Myocyte (in vitro differentiated cells): ENCODE measurements around the gene DNAJB13. TPM values are rescaled to one million over a fixed set of nuclear protein-coding genes. Genes with fewer than 3 reads are reported as not detected.

ENCODE experiments used
- DNase-seq: peaks from one replicate; pipeline ENCODE4 v3.0.0-alpha.2; 2012; ENCODE audit warnings: low read depth
- total RNA-seq: library from RNA; depleted of rRNA; stranded (reverse); fragments of >200 nt; gene quantifications from 2 replicates; pipeline ENCODE4 v1.2.3, GENCODE V29; 2014

DNAJB13 gene
- total RNA-seq, 1 donor from 2014 or later, result 0.83 TPM

DNA sequence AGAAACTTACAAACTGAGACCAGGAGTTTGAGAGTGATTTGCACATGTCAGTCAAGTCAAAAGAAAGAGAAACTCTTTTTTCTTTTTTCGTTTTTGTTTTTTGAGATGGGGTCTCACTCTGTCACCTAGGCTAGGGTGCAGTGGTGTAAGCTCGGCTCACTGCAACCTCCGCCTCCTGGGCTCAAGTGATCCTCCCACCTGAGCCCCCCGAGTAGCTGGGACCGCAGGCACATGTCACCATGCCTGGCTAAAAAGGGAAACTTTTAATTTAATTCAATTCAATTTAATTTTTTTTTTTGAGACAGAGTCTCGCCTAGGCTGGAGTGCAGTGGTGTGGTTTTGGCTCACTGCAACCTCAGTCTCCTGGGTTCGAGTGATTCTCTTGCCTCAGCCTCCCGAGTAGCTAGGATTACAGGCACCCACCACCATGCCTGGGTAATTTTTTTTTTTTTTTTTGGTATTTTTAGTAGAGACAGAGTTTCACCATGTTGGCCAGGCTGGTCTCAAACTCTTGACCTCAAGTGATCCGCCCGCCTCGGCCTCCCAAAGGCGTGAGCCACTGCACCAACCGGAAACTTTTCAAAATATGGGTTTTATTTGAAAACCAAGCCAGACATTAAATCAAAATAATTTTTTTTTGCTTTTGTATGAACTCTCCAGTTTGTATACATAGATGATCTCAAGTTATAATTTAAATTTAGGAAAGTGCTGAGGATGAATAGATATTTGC, 48.2 kb downstream of the DNAJB13 start:
- no peak for DNase-seq

GRCh38 chr11:73999581-74000306, 48.9 kb downstream of the DNAJB13 start:
- no peak for DNase-seq

DNA sequence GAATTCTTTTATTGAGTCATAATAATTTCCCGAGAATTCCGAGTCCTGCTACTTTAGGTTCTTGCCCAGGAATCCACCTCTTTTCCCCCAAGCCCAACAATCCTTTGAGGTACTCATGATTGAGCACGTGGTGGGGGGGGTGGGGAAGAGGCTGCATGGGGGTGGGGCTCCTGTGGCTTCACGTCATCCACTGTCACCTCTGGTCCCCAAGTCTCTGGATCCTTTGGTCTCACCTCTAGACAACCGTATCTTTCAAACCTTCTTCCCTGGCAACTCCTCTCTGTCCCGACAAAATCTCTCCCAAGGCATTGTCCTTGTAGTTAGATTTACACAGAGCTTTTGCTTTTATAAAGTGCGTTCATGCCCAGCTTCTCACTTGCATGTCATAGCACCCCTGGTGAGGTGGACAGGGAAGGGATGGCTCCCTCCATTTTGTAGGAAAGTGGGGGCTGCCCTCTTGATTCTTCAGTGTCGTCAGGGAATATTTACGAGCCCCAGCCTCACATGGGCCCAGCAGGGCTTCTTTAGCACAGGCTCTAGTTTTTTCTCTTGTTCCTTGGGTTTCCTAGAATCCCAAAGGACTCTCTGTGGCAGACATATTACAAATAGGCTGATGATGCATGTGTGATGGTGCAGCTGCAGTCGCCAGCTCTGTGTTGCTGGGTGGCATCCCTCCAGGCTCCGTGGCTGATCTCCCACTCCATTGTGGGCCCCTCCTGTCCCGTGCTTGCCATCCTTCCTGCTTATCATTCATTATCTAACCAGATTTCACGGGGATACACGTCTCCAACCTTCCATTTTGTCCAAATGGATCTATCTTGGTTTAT, 49.7 kb downstream of the DNAJB13 start:
- DNase-seq, result no peak

GRCh38 chr11:74001822-74002286, 51.0 kb downstream of the DNAJB13 start:
- no peak for DNase-seq

DNA sequence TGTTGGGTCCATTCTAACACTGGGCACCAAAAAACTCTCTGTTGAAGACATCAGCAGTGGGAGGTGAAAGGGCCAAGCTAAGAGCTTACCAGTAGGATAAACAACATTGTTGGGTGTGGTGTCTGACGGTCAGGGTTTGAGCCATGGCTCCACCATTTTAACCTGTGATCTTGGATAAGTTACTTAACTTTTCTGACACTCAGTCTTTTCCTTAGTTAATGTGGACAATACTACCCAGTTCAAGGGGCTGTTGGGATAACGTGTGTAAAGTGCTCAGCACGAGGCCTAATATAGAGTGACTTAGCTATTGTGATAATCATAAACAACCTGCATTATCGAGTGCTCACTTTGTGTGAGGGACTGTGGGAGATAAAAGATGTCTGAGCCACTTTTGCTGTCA, 52.0 kb downstream of the DNAJB13 start:
- no peak for DNase-seq

DNA sequence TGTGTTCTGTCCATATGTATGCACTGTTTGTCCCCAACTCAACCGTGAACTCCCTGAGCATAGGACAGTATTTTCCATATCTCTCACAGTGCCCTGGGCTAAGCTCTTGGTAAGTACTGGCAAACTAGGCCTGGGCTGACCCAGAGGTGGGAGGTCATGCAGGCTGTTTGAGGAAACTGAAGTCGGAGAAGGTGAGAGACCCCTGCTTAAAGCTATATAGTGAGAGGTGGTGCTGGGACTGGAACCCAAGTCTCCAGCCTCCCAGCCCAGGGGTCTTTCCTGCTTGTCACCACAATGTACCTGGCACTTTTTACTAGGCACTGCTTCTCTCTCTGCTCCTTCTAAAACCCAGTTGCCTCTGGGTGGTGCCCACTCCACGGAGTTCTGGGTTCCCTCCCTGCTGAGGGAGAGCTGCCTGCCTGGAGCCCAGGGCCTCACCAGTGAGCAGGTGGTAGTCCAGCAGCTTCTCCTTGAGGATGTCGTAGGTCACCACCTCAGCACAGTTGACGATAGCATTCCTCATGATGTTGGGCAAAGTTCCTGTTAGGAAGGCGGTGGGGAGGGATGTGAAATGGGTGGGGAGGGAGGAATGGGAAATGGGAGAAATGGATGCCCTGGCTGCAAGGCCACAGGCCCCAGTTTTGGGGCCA, 53.3 kb downstream of the DNAJB13 start:
- no peak for DNase-seq

GRCh38 chr11:74004759-74005615, 54.2 kb downstream of the DNAJB13 start:
- no peak for DNase-seq

DNA sequence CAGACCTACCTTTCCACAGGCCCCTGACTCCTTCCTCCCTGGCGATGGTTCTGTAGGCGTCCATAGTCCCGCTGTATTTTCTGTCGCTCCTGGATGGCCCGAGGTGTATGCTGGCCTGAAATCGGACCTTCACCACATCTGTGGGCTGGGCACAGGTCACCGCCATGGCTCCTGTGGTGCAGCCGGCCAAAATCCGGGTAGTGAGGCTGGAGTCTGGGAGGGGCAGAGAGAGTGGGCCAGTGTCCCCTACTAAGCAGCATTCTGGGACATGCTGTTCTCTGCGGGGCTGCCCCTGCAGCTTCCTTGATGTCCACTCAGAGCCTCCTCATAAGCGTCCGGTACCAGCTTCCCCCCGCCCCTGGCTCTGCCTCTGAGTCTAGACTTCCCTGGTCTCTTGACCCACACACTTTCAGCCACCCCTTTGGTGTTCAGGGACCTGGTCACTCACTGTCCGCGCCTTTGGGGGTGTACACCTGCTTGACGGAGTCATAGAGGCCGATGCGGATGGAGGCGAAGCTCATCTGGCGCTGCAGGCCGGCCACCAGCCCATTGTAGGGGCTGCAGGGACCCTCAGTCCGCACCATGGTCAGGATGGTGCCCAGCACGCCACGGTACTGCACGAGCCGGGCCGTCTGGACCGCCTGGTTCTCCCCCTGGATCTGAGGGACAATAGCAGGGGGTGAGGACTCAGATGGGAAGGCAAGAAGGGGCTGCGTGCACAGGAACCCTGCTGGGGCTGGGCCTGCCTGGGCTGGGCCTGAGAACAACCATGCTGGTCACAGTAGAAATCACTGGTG, 55.1 kb downstream of the DNAJB13 start:
- DNase-seq, result no peak

DNA sequence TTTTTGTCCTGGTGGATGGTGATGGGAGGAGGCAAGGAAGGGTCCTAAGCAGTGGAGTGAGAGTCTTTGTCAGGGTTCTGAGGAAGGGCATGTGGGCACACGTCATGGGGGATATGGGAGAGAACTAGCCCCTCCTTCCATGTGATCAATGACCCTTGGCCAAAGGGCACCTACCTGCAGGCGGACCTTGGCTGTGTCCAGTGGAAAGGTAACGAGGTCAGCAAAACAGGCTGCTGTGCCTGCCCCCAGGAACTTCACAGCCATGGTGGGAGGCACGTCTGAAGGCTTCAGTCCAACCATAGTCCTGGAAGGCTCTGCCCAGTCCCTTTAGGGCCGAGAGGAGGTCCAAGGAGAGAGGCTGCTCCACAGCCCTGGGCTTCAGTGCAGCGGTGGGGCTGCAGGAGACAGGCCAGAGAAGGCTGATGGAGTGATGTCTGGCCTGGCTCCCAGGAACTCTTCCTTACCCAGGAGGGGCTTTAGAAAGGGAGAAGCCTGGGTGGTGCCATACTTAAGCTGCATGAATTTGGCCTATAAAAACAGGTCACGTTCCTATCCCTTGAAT, 56.0 kb downstream of the DNAJB13 start:
- DNase-seq, result no peak

GRCh38 chr11:74007691-74008372, 57.0 kb downstream of the DNAJB13 start:
- DNase-seq, result no peak

GRCh38 chr11:74008373-74009229, 57.8 kb downstream of the DNAJB13 start, which contains the start of gene UCP3:
UCP3 (minus strand) TSS chr11:74009085; CDS start chr11:74007042, 2,043 bp downstream.
- no peak for DNase-seq

DNA sequence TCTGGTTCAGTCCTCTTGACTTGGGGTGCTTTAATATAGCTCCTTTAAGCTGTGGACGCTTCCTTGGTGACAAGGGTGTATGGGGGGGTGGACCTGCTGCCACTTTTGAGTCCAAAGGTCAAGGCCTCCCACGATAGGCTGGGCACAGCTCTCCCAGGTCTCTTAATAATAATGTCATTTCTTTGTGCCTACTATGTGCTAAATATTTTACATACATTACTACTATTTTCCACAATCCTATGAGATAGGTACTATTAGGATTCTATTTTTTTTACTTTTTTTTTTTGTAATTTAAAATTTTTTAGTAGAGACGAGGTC, 58.4 kb downstream of the DNAJB13 start:
- no peak for DNase-seq

DNA sequence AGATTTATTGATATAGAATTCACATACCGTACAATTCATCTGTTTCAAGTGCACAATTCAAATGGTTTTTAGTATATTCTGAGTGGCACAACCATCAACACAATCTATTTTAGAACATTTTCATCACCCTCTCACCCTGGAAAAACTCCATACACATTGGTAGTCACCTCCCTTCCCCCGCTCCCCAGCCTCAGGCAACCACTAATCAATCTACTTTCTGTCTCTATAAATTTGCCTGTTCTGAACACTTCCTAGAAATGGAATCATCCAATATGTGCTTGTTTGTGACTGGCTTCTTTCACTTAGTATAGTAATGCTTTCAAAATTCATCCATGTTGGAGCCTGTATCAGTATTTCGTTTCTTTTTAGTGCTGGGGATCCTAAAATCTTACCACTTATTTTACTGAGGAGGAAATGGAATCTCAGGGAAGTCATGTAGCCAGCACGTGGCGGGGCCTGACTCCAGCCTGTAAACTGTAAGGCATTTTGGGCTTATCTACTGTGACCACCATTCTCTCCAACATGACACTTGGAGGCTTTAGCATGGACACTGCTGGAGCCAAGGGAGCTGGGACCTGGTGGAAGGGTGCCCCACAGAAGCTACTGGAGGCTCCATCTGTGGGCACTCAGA, 59.0 kb downstream of the DNAJB13 start:
- no peak for DNase-seq

- no peak for DNase-seq
These were observed 59.8 kb downstream of the DNAJB13 start for GRCh38 chr11:74010306-74011300.

- no peak for DNase-seq
These were observed 60.7 kb downstream of the DNAJB13 start for GRCh38 chr11:74011360-74012073.
